Naive B cell (primary cell): ENCODE results near the gene IRGQ. TPM values are rescaled to one million over a fixed set of nuclear protein-coding genes. Genes with fewer than 3 reads are reported as not detected.

Source experiments
- ATAC-seq, 2 donors: fragments of 150-1000 bp; cut with Tn5 transposase; 2 replicates each; pipeline ENCODE4 v1.10.0; 2021; ENCODE audit warnings: low read depth in 2 of 2, mild to moderate bottlenecking in 2 of 2, moderate library complexity in 2 of 2
- DNase-seq: peaks from one replicate; pipeline ENCODE4 v3.0.0; 2022
- H3K27ac Mint-ChIP-seq, 6 donors: one replicate each; pipeline ENCODE4 v1.8.0; 2020 to 2022; ENCODE audit warnings: mild to moderate bottlenecking in 6 of 6, mixed read lengths in 6 of 6, moderate library complexity in 5 of 6, inconsistent platforms in 2 of 6
- H3K27me3 Mint-ChIP-seq, 3 donors: one replicate each; pipeline ENCODE4 v1.8.0; 2021 to 2022; ENCODE audit warnings: mixed read lengths in 3 of 3, mild to moderate bottlenecking in 1 of 3
- H3K36me3 Mint-ChIP-seq, 2 donors: one replicate each; pipeline ENCODE4 v1.8.0; 2020 to 2022; ENCODE audit warnings: mixed read lengths in 2 of 2, inconsistent platforms in 1 of 2, mild to moderate bottlenecking in 1 of 2
- H3K4me1 Mint-ChIP-seq, 3 donors: one replicate each; pipeline ENCODE4 v1.8.0; 2020 to 2022; ENCODE audit warnings: mixed read lengths in 3 of 3, inconsistent platforms in 1 of 3, mild to moderate bottlenecking in 1 of 3, moderate library complexity in 1 of 3
- H3K4me3 Mint-ChIP-seq, 8 donors: one replicate each; pipeline ENCODE4 v1.8.0; 2020 to 2022; ENCODE audit warnings: mild to moderate bottlenecking in 8 of 8, mixed read lengths in 8 of 8, moderate library complexity in 8 of 8, inconsistent platforms in 2 of 8
- H3K9me3 Mint-ChIP-seq, 7 donors: one replicate each; pipeline ENCODE4 v1.8.0; 2020 to 2022; ENCODE audit warnings: mixed read lengths in 7 of 7, mild to moderate bottlenecking in 5 of 7, inconsistent platforms in 2 of 7, moderate library complexity in 1 of 7
- polyA plus RNA-seq, 6 donors: library from polyadenylated mRNA; unstranded; fragments of 300-500 nt; fragmentation: Illumina TruSeq; gene quantifications; one replicate each; pipeline ENCODE4 v1.2.3, GENCODE V29; 2021; ENCODE audit warnings: low read depth in 6 of 6

Gene IRGQ
- polyA plus RNA-seq, 6 donors from 2014 or later, result 0.93 to 2.4 (median 1.3) TPM; not detected in 1

- Mint-ChIP-seq H3K36me3 (no peaks in the 10 kb centered on the region), H3K9me3 (peaks cover 0 to 2% (median 0%) of the 10 kb centered on the region in 7 donors), H3K4me3 (peak overlapping the region; percentile 96 to 99 (median 97)), H3K27ac (peak overlapping the region; percentile 89 to 98 (median 96)), H3K4me1 (peaks cover 29 to 49% (median 44%) of the 10 kb centered on the region in 3 donors), H3K27me3 (no peaks in the 10 kb centered on the region)
- no peak for DNase-seq
- no peak for ATAC-seq
Observed at GRCh38 chr19:43620061-43621001, 24.4 kb upstream of the IRGQ start.

- Mint-ChIP-seq H3K4me1 (peaks cover 28 to 42% (median 36%) of the 10 kb centered on the region in 3 donors), H3K36me3 (no peaks in the 10 kb centered on the region), H3K4me3 (peak within 1 kb of the TSS; percentile 96 to 99 (median 97)), H3K27me3 (no peaks in the 10 kb centered on the region), H3K27ac (peak within 1 kb of the TSS; percentile 89 to 98 (median 96)), H3K9me3 (peaks cover 0 to 2% (median 0%) of the 10 kb centered on the region in 7 donors)
- DNase-seq (peak; percentile 86), ATAC-seq (peak; percentile 85 to 86)
Observed at GRCh38 chr19:43619262-43620060, 23.5 kb upstream of the IRGQ start, which contains the start of gene ZNF428. ZNF428 (minus strand) TSS chr19:43619629; CDS start chr19:43614304, 5,325 bp downstream.

- H3K9me3 Mint-ChIP-seq, result peaks cover 0 to 1% (median 0%) of the 10 kb centered on the region in 7 donors
- H3K27me3 Mint-ChIP-seq, result no peaks in the 10 kb centered on the region
- DNase-seq (no peak), ATAC-seq (peak; percentile 30 to 31)
- peak overlapping the region; percentile 96 to 99 (median 97) for H3K4me3 Mint-ChIP-seq
- H3K36me3 Mint-ChIP-seq, result no peaks in the 10 kb centered on the region
- H3K27ac Mint-ChIP-seq, result peak overlapping the region in 5 of 6 donors; percentile 89 to 98 (median 90)
- H3K4me1 Mint-ChIP-seq, result peaks cover 23 to 41% (median 35%) of the 10 kb centered on the region in 3 donors
Observed at GRCh38 chr19:43618921-43619261, 23.0 kb upstream of the IRGQ start.

- Mint-ChIP-seq H3K36me3 (peaks cover 12% of the 10 kb centered on the region in 2 donors), H3K4me1 (peaks cover 24 to 47% (median 41%) of the 10 kb centered on the region in 3 donors), H3K27me3 (no peaks in the 10 kb centered on the region), H3K4me3 (peak overlapping the region in 2 of 8 donors; percentile 33 to 64), H3K9me3 (no peaks in the 10 kb centered on the region), H3K27ac (peak overlapping the region in 1 of 6 donors; percentile 37)
- no peak for DNase-seq
- ATAC-seq, result no peak
Observed at GRCh38 chr19:43616954-43617353, 21.0 kb upstream of the IRGQ start.

GRCh38 chr19:43616306-43616705 is 20.4 kb upstream of the IRGQ start:
- H3K36me3 Mint-ChIP-seq, result peaks cover 12 to 15% of the 10 kb centered on the region in 2 donors
- ATAC-seq, result no peak
- no peak overlapping the region for H3K27ac Mint-ChIP-seq
- no peaks in the 10 kb centered on the region for H3K27me3 Mint-ChIP-seq
- no peaks in the 10 kb centered on the region for H3K9me3 Mint-ChIP-seq
- DNase-seq, result no peak
- H3K4me1 Mint-ChIP-seq, result peaks cover 25 to 49% (median 37%) of the 10 kb centered on the region in 3 donors
- H3K4me3 Mint-ChIP-seq, result peak overlapping the region in 1 of 8 donors; percentile 64

- Mint-ChIP-seq H3K36me3 (peaks cover 12 to 15% of the 10 kb centered on the region in 2 donors), H3K4me1 (peaks cover 21 to 34% (median 26%) of the 10 kb centered on the region in 3 donors), H3K27ac (no peak overlapping the region), H3K9me3 (no peaks in the 10 kb centered on the region), H3K27me3 (no peaks in the 10 kb centered on the region), H3K4me3 (peak overlapping the region in 1 of 8 donors; percentile 53)
- DNase-seq (no peak), ATAC-seq (no peak)
Observed at GRCh38 chr19:43612374-43612773, 16.4 kb upstream of the IRGQ start.

GRCh38 chr19:43611788-43612187 is 15.9 kb upstream of the IRGQ start, which contains the start of gene SRRM5:
SRRM5 (plus strand) TSS chr19:43612088; CDS start chr19:43612122, 34 bp downstream.
- peaks cover 12 to 15% of the 10 kb centered on the region in 2 donors for H3K36me3 Mint-ChIP-seq
- H3K4me3 Mint-ChIP-seq, result peak within 1 kb of the TSS in 1 of 8 donors; percentile 53
- H3K4me1 Mint-ChIP-seq, result peaks cover 22 to 39% (median 31%) of the 10 kb centered on the region in 3 donors
- DNase-seq (no peak), ATAC-seq (no peak)
- H3K27me3 Mint-ChIP-seq, result no peaks in the 10 kb centered on the region
- peak within 1 kb of the TSS in 4 of 6 donors; percentile 61 to 78 (median 64) for H3K27ac Mint-ChIP-seq
- H3K9me3 Mint-ChIP-seq, result no peaks in the 10 kb centered on the region

- H3K36me3 Mint-ChIP-seq, result peaks cover 12 to 15% of the 10 kb centered on the region in 2 donors
- peak overlapping the region in 3 of 6 donors; percentile 37 to 51 (median 51) for H3K27ac Mint-ChIP-seq
- H3K4me1 Mint-ChIP-seq, result peaks cover 28 to 37% (median 29%) of the 10 kb centered on the region in 3 donors
- H3K27me3 Mint-ChIP-seq, result no peaks in the 10 kb centered on the region
- no peak for DNase-seq
- no peak for ATAC-seq
- H3K4me3 Mint-ChIP-seq, result no peak overlapping the region
- H3K9me3 Mint-ChIP-seq, result no peaks in the 10 kb centered on the region
Observed at GRCh38 chr19:43610493-43610892, 14.6 kb upstream of the IRGQ start.

GRCh38 chr19:43609872-43610271 is 13.9 kb upstream of the IRGQ start:
- Mint-ChIP-seq H3K36me3 (peaks cover 12 to 15% of the 10 kb centered on the region in 2 donors), H3K27me3 (no peaks in the 10 kb centered on the region), H3K27ac (no peak overlapping the region), H3K4me3 (no peak overlapping the region), H3K4me1 (peaks cover 28 to 39% (median 28%) of the 10 kb centered on the region in 3 donors), H3K9me3 (no peaks in the 10 kb centered on the region)
- DNase-seq, result no peak
- no peak for ATAC-seq

GRCh38 chr19:43607238-43608205 is 11.6 kb upstream of the IRGQ start:
- Mint-ChIP-seq H3K4me1 (peaks cover 33 to 36% (median 34%) of the 10 kb centered on the region in 3 donors), H3K27me3 (no peaks in the 10 kb centered on the region), H3K9me3 (no peaks in the 10 kb centered on the region), H3K27ac (peak overlapping the region in 4 of 6 donors; percentile 24 to 79 (median 67)), H3K36me3 (peaks cover 0 to 9% of the 10 kb centered on the region in 2 donors), H3K4me3 (peak overlapping the region in 4 of 8 donors; percentile 39 to 82 (median 69))
- DNase-seq (no peak), ATAC-seq (no peak)

- Mint-ChIP-seq H3K9me3 (no peaks in the 10 kb centered on the region), H3K36me3 (peaks cover 0 to under 1% of the 10 kb centered on the region in 2 donors), H3K4me1 (peaks cover 29 to 34% (median 30%) of the 10 kb centered on the region in 3 donors), H3K27me3 (no peaks in the 10 kb centered on the region), H3K4me3 (peak overlapping the region in 3 of 8 donors; percentile 3 to 64 (median 50)), H3K27ac (no peak overlapping the region)
- no peak for ATAC-seq
- no peak for DNase-seq
Observed at GRCh38 chr19:43606569-43607229, 10.8 kb upstream of the IRGQ start.
